CD8-positive, alpha-beta memory T cell (primary cell): ENCODE measurements around the gene TJAP1. TPM values are rescaled to one million over a fixed set of nuclear protein-coding genes. Genes with fewer than 3 reads are reported as not detected.

Source experiments
- CTCF ChIA-PET: fragments of 350-600 bp; sonication (Branson Sonifier 250); formaldehyde crosslinking; loops from one replicate; lab custom pipeline; 2021; ENCODE audit warnings: antibody characterized with exemption; lab: Charles Lee
- POLR2A ChIA-PET: fragments of 350-600 bp; sonication (Branson Sonifier 250); formaldehyde crosslinking; loops from one replicate; lab custom pipeline; 2021; ENCODE audit warnings: antibody characterized with exemption; lab: Charles Lee
- DNase-seq, 5 donors: peaks; one replicate each; pipeline versions ENCODE4 v3.0.0 to v3.0.0-alpha.2; 2020 to 2022; ENCODE audit warnings: mixed read lengths in 1 of 5
- H3K27ac ChIP-seq: one replicate; pipeline ENCODE4 v1.7.0; 2013; ENCODE audit warnings: low read depth, mild to moderate bottlenecking, low read length, moderate library complexity
- H3K27me3 ChIP-seq: 2 replicates; pipeline ENCODE4 v1.7.0; 2013; ENCODE audit warnings: low read length, mild to moderate bottlenecking; ENCODE audit not compliant: insufficient read depth, poor library complexity, severe bottlenecking
- H3K36me3 ChIP-seq: 2 replicates; pipeline ENCODE4 v1.7.0; 2013; ENCODE audit warnings: mild to moderate bottlenecking, low read length, moderate library complexity; ENCODE audit not compliant: insufficient read depth
- H3K4me1 ChIP-seq: 2 replicates; pipeline ENCODE4 v1.7.0; 2013; ENCODE audit warnings: mild to moderate bottlenecking, low read length, moderate library complexity; ENCODE audit not compliant: insufficient read depth
- H3K4me3 ChIP-seq: 2 replicates; pipeline ENCODE4 v1.7.0; 2013; ENCODE audit warnings: mild to moderate bottlenecking, low read length
- H3K9me3 ChIP-seq: 2 replicates; pipeline ENCODE4 v1.7.0; 2013; ENCODE audit warnings: mild to moderate bottlenecking, low read length
- H3K27ac Mint-ChIP-seq, 8 donors: one replicate each; pipeline ENCODE4 v1.8.0; 2020 to 2021; ENCODE audit warnings: mixed read lengths in 8 of 8, mild to moderate bottlenecking in 6 of 8, inconsistent platforms in 3 of 8, moderate library complexity in 3 of 8
- H3K27me3 Mint-ChIP-seq, 2 donors: one replicate each; pipeline ENCODE4 v1.8.0; 2020 to 2021; ENCODE audit warnings: mixed read lengths in 2 of 2, mild to moderate bottlenecking in 1 of 2, moderate library complexity in 1 of 2
- H3K36me3 Mint-ChIP-seq, 3 donors: one replicate each; pipeline ENCODE4 v1.8.0; 2020 to 2021; ENCODE audit warnings: mixed read lengths in 3 of 3, inconsistent platforms in 1 of 3, mild to moderate bottlenecking in 1 of 3
- H3K4me1 Mint-ChIP-seq, 3 donors: one replicate each; pipeline ENCODE4 v1.8.0; 2020 to 2021; ENCODE audit warnings: mixed read lengths in 3 of 3, inconsistent platforms in 1 of 3, mild to moderate bottlenecking in 1 of 3
- H3K4me3 Mint-ChIP-seq, 7 donors: one replicate each; pipeline ENCODE4 v1.8.0; 2020 to 2021; ENCODE audit warnings: mixed read lengths in 7 of 7, mild to moderate bottlenecking in 6 of 7, moderate library complexity in 4 of 7, inconsistent platforms in 2 of 7
- H3K9me3 Mint-ChIP-seq, 5 donors: one replicate each; pipeline ENCODE4 v1.8.0; 2020 to 2022; ENCODE audit warnings: mixed read lengths in 5 of 5, mild to moderate bottlenecking in 3 of 5, moderate library complexity in 2 of 5, inconsistent platforms in 1 of 5
- polyA plus RNA-seq: library from polyadenylated mRNA; unstranded; fragments of 300-500 nt; fragmentation: Illumina TruSeq; gene quantifications from one replicate; pipeline ENCODE4 v1.2.3, GENCODE V29; 2021
- total RNA-seq, 2 experiments: library from RNA; stranded (reverse); gene quantifications; one replicate each; pipeline ENCODE4 v1.2.3, GENCODE V29; 2021

Gene TJAP1
- total and polyA plus RNA-seq, 3 experiments from 2014 or later = 11.8 to 49.1 (median 48.8) TPM

DNA sequence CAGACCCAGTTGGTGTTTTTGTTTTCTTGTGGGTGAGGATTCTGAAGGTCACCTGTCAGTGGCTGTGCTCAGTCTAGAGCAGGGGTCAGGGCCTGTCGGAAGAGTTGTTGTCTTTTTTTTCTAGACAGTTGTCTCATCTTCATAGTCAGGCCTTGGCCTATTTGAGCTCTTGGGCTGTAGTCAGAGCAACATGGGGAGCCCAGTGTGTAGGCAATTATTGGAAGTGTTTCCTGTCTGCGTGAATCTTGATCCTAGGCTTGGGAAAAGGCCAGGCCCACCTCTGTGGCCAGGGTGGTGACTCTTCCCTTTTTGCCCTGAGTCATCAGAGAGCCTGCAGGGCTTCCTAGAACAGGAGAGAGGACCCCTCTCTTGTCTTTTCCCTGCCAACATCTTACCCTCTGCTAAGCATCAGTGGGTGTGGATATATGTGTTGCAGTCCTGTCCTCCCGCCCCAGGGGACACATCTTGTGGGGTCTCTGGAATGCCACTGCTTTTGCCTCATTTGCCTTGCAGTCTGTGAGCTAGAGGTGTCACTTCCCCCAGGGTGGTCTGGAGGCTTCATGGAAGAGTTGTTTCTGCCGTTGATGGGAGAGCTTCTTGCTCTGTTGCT is 11.4 kb downstream of the TJAP1 start:
- H3K9me3 ChIP-seq = no peaks in the 10 kb centered on the region
- H3K36me3 Mint-ChIP-seq = peaks cover 0 to 40% (median 3%) of the 10 kb centered on the region in 3 donors
- H3K4me1 Mint-ChIP-seq = peaks cover 15 to 46% (median 21%) of the 10 kb centered on the region in 3 donors
- no peaks in the 10 kb centered on the region for H3K27me3 ChIP-seq
- no peak overlapping the region for H3K27ac ChIP-seq
- H3K27ac Mint-ChIP-seq = peak overlapping the region in 1 of 8 donors; percentile 58
- H3K27me3 Mint-ChIP-seq = no peaks in the 10 kb centered on the region
- H3K36me3 ChIP-seq = no peaks in the 10 kb centered on the region
- no peak overlapping the region for H3K4me3 Mint-ChIP-seq
- ChIA-PET POLR2A (no interaction called here), CTCF (interaction anchor here (10.1 kb wide), 1 partner anchor 16 kb away, joined by 93 read pairs; no protein-coding TSS in a partner anchor)
- no peaks in the 10 kb centered on the region for H3K9me3 Mint-ChIP-seq
- peaks cover under 1% of the 10 kb centered on the region for H3K4me1 ChIP-seq
- no peak for DNase-seq
- H3K4me3 ChIP-seq = no peak overlapping the region

DNA sequence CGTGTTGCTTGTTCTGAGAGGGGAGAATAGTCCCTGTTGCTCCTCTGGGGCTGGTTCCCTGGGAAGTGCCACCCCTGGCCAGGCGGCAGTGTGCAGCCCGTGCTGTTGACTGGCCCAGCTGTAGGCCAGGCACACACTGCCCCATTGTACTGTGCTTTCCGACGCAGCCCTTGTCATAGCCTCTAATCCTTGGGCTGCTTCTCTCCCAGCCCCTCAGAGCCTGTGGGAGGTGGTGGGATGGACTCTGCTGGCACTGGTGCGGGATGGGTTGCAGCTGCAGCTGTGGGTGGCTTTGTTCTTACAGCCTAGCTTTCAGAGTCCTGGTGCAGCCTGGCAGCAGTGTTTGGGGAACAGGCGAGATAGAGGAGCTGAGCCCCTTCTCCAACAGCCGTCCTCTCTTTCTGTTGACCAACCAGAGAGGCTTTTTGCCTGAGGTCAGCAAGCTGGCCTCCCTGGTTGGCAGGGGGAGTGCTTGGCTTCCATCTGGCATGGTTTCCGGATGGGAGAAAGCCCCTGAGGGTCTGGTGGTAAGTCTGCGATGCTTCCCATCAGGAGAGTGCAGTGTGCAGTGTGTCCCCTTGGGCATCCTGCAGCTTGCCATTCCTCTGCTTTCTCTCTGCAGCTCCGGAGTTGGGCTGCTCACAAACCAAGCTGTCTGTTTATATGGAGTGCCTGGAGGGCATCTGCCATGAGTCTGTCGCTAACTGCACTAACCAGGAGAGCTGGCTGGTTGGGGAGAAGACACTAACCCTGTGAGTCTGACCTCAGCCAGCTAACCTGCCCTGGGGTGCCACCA is 12.1 kb downstream of the TJAP1 start:
- peaks cover 20 to 53% (median 26%) of the 10 kb centered on the region in 3 donors for H3K4me1 Mint-ChIP-seq
- no peak for DNase-seq
- H3K36me3 ChIP-seq = no peaks in the 10 kb centered on the region
- no peaks in the 10 kb centered on the region for H3K27me3 ChIP-seq
- peak overlapping the region in 2 of 8 donors; percentile 65 to 70 for H3K27ac Mint-ChIP-seq
- no peak overlapping the region for H3K4me3 Mint-ChIP-seq
- ChIA-PET CTCF (interaction anchor here (10.1 kb wide), 1 partner anchor 15 kb away, joined by 93 read pairs; no protein-coding TSS in a partner anchor), POLR2A (no interaction called here)
- H3K4me1 ChIP-seq = peaks cover 7% of the 10 kb centered on the region
- peaks cover 0 to 40% (median 3%) of the 10 kb centered on the region in 3 donors for H3K36me3 Mint-ChIP-seq
- H3K27me3 Mint-ChIP-seq = no peaks in the 10 kb centered on the region
- no peaks in the 10 kb centered on the region for H3K9me3 ChIP-seq
- no peak overlapping the region for H3K4me3 ChIP-seq
- no peak overlapping the region for H3K27ac ChIP-seq
- no peaks in the 10 kb centered on the region for H3K9me3 Mint-ChIP-seq

DNA sequence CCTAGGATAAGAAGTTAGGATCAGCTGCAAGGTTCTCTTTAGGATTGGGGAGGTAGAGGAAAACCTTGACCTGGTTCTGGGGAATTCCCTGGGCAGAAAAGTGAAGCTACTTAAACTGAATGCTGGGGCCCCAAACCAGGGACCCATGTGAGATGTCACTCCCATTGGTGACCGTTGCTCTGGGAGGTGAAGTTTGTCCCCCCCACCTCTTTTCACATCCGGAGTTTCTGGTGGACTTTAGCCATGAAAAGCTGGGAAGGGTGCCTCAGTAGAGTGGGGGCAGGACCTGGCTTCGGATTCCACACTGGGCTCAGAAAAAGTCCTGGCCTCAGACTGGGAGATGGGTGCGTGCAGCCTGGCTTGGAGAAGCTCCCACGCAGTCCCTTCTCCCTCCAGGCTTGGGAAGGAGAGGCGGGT is 13.2 kb downstream of the TJAP1 start:
- ChIA-PET CTCF (interaction anchor here (10.1 kb wide), 1 partner anchor 14 kb away, joined by 93 read pairs; no protein-coding TSS in a partner anchor), POLR2A (no interaction called here)
- no peak overlapping the region for H3K4me3 ChIP-seq
- Mint-ChIP-seq H3K4me1 (peaks cover 22 to 55% (median 31%) of the 10 kb centered on the region in 3 donors), H3K9me3 (no peaks in the 10 kb centered on the region), H3K27ac (peak overlapping the region in 1 of 8 donors; percentile 70), H3K27me3 (no peaks in the 10 kb centered on the region), H3K36me3 (peaks cover 0 to 34% (median 3%) of the 10 kb centered on the region in 3 donors), H3K4me3 (no peak overlapping the region)
- no peaks in the 10 kb centered on the region for H3K27me3 ChIP-seq
- no peak for DNase-seq
- peaks cover 18% of the 10 kb centered on the region for H3K4me1 ChIP-seq
- H3K27ac ChIP-seq = no peak overlapping the region
- no peaks in the 10 kb centered on the region for H3K9me3 ChIP-seq
- no peaks in the 10 kb centered on the region for H3K36me3 ChIP-seq

DNA sequence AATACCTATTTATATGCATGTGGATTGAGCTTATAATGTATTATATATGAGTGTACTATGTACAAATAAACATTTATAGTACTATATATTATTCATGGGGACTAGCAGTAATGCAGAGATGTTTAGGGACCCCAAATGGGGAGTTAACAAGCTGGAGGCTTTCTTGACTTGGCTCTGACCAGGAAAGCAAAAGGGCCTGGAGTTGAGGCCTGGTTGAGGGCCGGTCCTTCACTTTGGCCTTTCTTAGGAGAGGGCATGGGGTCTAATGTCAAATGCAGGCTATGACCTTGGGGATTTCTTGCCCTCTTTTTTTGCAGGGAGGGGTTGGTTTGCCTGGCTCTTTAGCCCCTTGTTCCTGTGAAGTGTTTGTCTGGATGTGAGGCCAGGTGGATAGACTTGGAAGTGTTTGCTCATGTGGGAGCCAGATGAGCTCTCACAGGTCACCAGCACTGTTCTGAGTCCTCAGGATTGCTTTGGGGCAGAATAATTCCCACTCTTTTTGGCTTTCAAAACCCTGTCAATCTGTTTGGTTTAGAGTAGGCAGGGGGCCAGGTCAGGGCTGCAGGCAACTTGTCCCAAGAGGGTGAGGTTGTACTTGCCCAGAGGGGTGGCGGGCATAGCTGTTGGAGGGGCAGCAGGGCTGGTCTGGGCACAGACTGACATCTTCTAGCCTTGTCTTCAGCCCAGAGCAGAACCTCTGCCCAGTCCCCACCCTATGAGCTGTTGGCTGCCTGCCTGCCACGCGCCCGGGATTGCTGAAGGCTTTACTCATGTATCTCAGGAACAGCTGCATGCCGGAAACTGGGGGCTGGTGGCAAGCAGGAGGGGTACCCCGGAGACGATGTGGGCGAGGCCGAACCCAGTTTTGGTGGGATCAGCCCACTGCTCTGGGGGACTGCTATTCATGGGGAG is 14.6 kb downstream of the TJAP1 start:
- peak overlapping the region in 5 of 8 donors; percentile 17 to 95 (median 42) for H3K27ac Mint-ChIP-seq
- DNase-seq = no peak
- peaks cover 0 to 28% (median 3%) of the 10 kb centered on the region in 3 donors for H3K36me3 Mint-ChIP-seq
- H3K27ac ChIP-seq = no peak overlapping the region
- H3K4me3 ChIP-seq = no peak overlapping the region
- H3K4me1 Mint-ChIP-seq = peaks cover 26 to 57% (median 34%) of the 10 kb centered on the region in 3 donors
- no peaks in the 10 kb centered on the region for H3K36me3 ChIP-seq
- no peaks in the 10 kb centered on the region for H3K9me3 ChIP-seq
- H3K4me1 ChIP-seq = peaks cover 22% of the 10 kb centered on the region
- ChIA-PET CTCF (interaction anchor here (1.7 to 10.1 kb wide), 2 partner anchors 13 to 38 kb away, joined by 4 to 93 read pairs; no protein-coding TSS in a partner anchor), POLR2A (no interaction called here)
- no peaks in the 10 kb centered on the region for H3K27me3 Mint-ChIP-seq
- no peaks in the 10 kb centered on the region for H3K27me3 ChIP-seq
- H3K9me3 Mint-ChIP-seq = no peaks in the 10 kb centered on the region
- no peak overlapping the region for H3K4me3 Mint-ChIP-seq

DNA sequence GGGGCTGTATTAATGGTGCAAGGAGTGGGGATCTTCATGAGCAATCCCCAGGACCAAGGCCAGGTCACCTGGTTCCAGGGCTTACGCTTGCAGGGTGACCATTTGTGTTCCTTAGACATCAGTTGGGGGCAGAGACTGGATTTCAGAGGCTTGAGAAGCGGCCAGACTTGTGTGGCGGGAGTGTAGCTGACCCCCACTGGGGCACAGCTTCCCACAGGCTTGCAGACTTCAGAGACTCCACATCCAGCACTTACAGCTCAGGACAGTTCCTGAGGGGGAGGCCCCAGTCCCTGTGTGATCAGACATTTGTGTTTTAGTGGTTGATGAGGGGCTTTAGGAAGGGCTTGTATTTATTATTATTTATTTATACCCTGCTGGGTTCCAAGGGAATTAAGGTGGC is 15.3 kb downstream of the TJAP1 start:
- CTCF ChIA-PET = interaction anchor here (1.7 to 10.1 kb wide), 2 partner anchors 12 to 39 kb away, joined by 4 to 93 read pairs; no protein-coding TSS in a partner anchor
- Mint-ChIP-seq H3K27ac (peak overlapping the region in 4 of 8 donors; percentile 17 to 95 (median 67)), H3K9me3 (no peaks in the 10 kb centered on the region), H3K27me3 (no peaks in the 10 kb centered on the region), H3K4me3 (no peak overlapping the region), H3K4me1 (peaks cover 26 to 52% (median 34%) of the 10 kb centered on the region in 3 donors), H3K36me3 (peaks cover 0 to 31% (median 3%) of the 10 kb centered on the region in 3 donors)
- POLR2A ChIA-PET = no interaction called here
- Histone ChIP-seq H3K9me3 (no peaks in the 10 kb centered on the region), H3K4me1 (peaks cover 22% of the 10 kb centered on the region), H3K27me3 (no peaks in the 10 kb centered on the region), H3K4me3 (no peak overlapping the region), H3K27ac (no peak overlapping the region), H3K36me3 (no peaks in the 10 kb centered on the region)
- DNase-seq = no peak

DNA sequence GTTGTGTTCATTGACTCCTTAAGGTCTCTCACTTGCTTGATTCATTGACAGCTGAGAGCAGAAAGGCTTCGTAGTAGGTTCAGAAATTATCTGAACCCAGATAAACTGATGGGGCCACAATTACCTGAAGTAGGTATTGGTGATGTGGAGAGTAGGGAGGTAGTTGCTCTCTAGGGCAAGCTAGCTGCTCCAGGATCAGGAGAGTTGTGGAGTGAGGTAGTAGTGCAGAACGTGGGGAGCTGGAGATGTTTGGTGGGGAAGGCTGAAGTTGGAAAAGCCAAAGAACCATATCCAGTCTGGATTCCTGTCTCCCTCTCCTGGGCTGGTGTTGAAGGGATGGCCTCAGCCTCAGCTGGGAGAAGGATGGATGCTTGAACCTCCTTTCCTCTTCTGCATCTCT is 15.9 kb downstream of the TJAP1 start:
- peaks cover 26 to 52% (median 34%) of the 10 kb centered on the region in 3 donors for H3K4me1 Mint-ChIP-seq
- CTCF ChIA-PET = interaction anchor here (1.7 to 10.1 kb wide), 2 partner anchors 12 to 39 kb away, joined by 4 to 93 read pairs; no protein-coding TSS in a partner anchor
- Histone ChIP-seq H3K4me3 (no peak overlapping the region), H3K27ac (no peak overlapping the region), H3K4me1 (peaks cover 22% of the 10 kb centered on the region), H3K9me3 (no peaks in the 10 kb centered on the region), H3K27me3 (no peaks in the 10 kb centered on the region), H3K36me3 (peaks cover under 1% of the 10 kb centered on the region)
- H3K27me3 Mint-ChIP-seq = no peaks in the 10 kb centered on the region
- no peak overlapping the region for H3K4me3 Mint-ChIP-seq
- peak overlapping the region in 7 of 8 donors; percentile 7 to 85 (median 25) for H3K27ac Mint-ChIP-seq
- peaks cover 0 to 34% (median 3%) of the 10 kb centered on the region in 3 donors for H3K36me3 Mint-ChIP-seq
- no peak for DNase-seq
- POLR2A ChIA-PET = no interaction called here
- H3K9me3 Mint-ChIP-seq = no peaks in the 10 kb centered on the region

DNA sequence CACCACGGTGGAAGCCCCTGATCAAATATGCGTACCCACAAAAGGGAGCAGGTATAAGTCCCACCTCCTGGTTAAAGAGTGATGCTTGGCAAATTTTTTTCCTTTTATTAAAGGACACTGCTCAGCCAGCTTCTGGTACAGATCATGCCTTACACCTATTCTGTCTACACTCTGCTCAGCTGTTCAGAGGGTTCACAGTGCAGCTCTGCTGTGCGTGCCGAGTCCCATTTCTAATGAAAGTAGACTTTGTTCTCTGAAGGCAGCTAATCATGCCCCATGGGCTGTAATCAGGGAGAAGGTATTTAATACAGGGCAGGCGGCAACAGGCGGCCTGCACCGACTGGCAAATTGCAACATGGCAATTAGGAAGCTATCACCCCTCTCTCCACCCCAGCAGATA is 16.5 kb downstream of the TJAP1 start:
- H3K9me3 ChIP-seq = no peaks in the 10 kb centered on the region
- POLR2A ChIA-PET = interaction anchor here (0.8 to 1.9 kb wide), 2 partner anchors 16 kb away, joined by 6 to 14 read pairs; partner anchors contain the start of genes LRRC73 and TJAP1
- peaks cover 22% of the 10 kb centered on the region for H3K4me1 ChIP-seq
- H3K36me3 Mint-ChIP-seq = peaks cover 0 to 38% (median 3%) of the 10 kb centered on the region in 3 donors
- H3K27ac ChIP-seq = no peak overlapping the region
- no peaks in the 10 kb centered on the region for H3K27me3 Mint-ChIP-seq
- peaks cover 26 to 52% (median 34%) of the 10 kb centered on the region in 3 donors for H3K4me1 Mint-ChIP-seq
- H3K4me3 Mint-ChIP-seq = peak overlapping the region in 3 of 7 donors; percentile 20 to 63 (median 42)
- H3K36me3 ChIP-seq = peaks cover 6% of the 10 kb centered on the region
- H3K27ac Mint-ChIP-seq = peak overlapping the region in 7 of 8 donors; percentile 23 to 88 (median 81)
- DNase-seq = no peak
- CTCF ChIA-PET = interaction anchor here (2.9 to 10.1 kb wide), 2 partner anchors 11 to 39 kb away, joined by 13 to 93 read pairs; partner anchors contain the start of gene DLK2
- H3K9me3 Mint-ChIP-seq = no peaks in the 10 kb centered on the region
- H3K4me3 ChIP-seq = no peak overlapping the region
- H3K27me3 ChIP-seq = no peaks in the 10 kb centered on the region
